HCT116 (cell line): ENCODE data around the gene CCR7. TPM values are rescaled to one million over a fixed set of nuclear protein-coding genes. Genes with fewer than 3 reads are reported as not detected.

Experiments
- ATAC-seq: fragments of 200-7000 bp; cut with Tn5 transposase; 2 replicates; pipeline ENCODE4 v1.9.1; 2020; ENCODE audit warnings: mild to moderate bottlenecking, moderate library complexity
- BruUV-seq: library from RNA; stranded (reverse); fragments of 400-500 nt; replicated peaks from 2 replicates; lab custom pipeline; 2021; lab: Mats Ljungman, UMichigan
- CTCF ChIA-PET: fragments of 300-600 bp; sonication (Branson Sonifier 250); formaldehyde crosslinking; loops from one replicate; lab custom pipeline; 2021; ENCODE audit warnings: antibody characterized with exemption; lab: Charles Lee
- POLR2A ChIA-PET: fragments of 300-600, 350-600 bp; sonication (Branson Sonifier 250); formaldehyde crosslinking; loops from one replicate; lab custom pipeline; 2021; ENCODE audit warnings: antibody characterized with exemption; lab: Charles Lee
- RAD21 ChIA-PET, 2 experiments: fragments of 300-600 bp; sonication (Branson Sonifier 250); formaldehyde crosslinking; loops; one replicate each; lab custom pipeline; 2023; ENCODE audit warnings: low total read pairs in 2 of 2; ENCODE audit not compliant: uncharacterized antibody in 2 of 2, unreplicated experiment in 2 of 2, low non-redundant PET in 1 of 2; lab: Charles Lee
- DNase-seq: peaks from one replicate; pipeline ENCODE4 v3.0.0-alpha.2; 2010; ENCODE audit warnings: low read depth, low spot score
- H2AFZ ChIP-seq: fragments of 200-600 bp; shearing (Covaris generic), sonication (generic); 2 replicates; pipeline ENCODE4 v1.6.1; 2017; ENCODE audit warnings: low read depth, mixed run types, mixed read lengths, antibody characterized with exemption, low read length; ENCODE audit not compliant: poor library complexity, severe bottlenecking
- H3K27ac ChIP-seq: 2 replicates; pipeline ENCODE4 v1.5.1; 2012; ENCODE audit warnings: low read depth, low read length
- H3K27me3 ChIP-seq: fragments of 200-600 bp; sonication (generic); 2 replicates; pipeline ENCODE4 v1.6.1; 2016; ENCODE audit warnings: mixed run types, low read length, mixed read lengths; ENCODE audit not compliant: insufficient read depth
- H3K36me3 ChIP-seq, 2 experiments: fragments of 200-500 bp in 1 of 2; fragments of 200-600 bp in 1 of 2; sonication (Bioruptor generic) in 1 of 2; sonication (generic) in 1 of 2; 2 replicates each; pipeline versions ENCODE4 v1.5.1 to v1.6.1; 2014 to 2016; ENCODE audit warnings: low read length in 2 of 2, inconsistent platforms in 1 of 2, mixed read lengths in 1 of 2, mixed run types in 1 of 2; ENCODE audit not compliant: insufficient read depth in 2 of 2, control insufficient read depth in 1 of 2
- H3K4me1 ChIP-seq, 2 experiments: fragments of 200-600 bp in 1 of 2; sonication (generic) in 1 of 2; 2 replicates each; pipeline versions ENCODE4 v1.5.1 to v1.6.1; 2012 to 2017; ENCODE audit warnings: low read length in 2 of 2, inconsistent platforms in 1 of 2, mild to moderate bottlenecking in 1 of 2, mixed read lengths in 1 of 2, mixed run types in 1 of 2, moderate library complexity in 1 of 2; ENCODE audit not compliant: insufficient read depth in 2 of 2, control insufficient read depth in 1 of 2
- H3K4me2 ChIP-seq: fragments of 200-600 bp; sonication (generic); 2 replicates; pipeline ENCODE4 v1.6.1; 2017; ENCODE audit warnings: mixed run types, low read length, mixed read lengths
- H3K4me3 ChIP-seq, 2 experiments: fragments of 200-600 bp in 1 of 2; sonication (generic) in 1 of 2; replicated peaks in 1 of 2; 2 replicates each; pipeline ENCODE4 v1.5.1; 2011 to 2016; ENCODE audit warnings: low read length in 2 of 2, control low read depth in 1 of 2, low read depth in 1 of 2, mild to moderate bottlenecking in 1 of 2, mixed read lengths in 1 of 2, mixed run types in 1 of 2
- H3K79me2 ChIP-seq: fragments of 200-600 bp; sonication (generic); 2 replicates; pipeline ENCODE4 v1.6.1; 2017; ENCODE audit warnings: mild to moderate bottlenecking, mixed run types, low read length, moderate library complexity, mixed read lengths; ENCODE audit not compliant: insufficient read depth
- H3K9ac ChIP-seq: fragments of 200-600 bp; sonication (generic); 2 replicates; pipeline ENCODE4 v1.6.1; 2016; ENCODE audit warnings: low read length, mixed read lengths
- H3K9me2 ChIP-seq: fragments of 200-600 bp; sonication (generic), shearing (Covaris generic); 2 replicates; pipeline ENCODE4 v1.6.1; 2017; ENCODE audit warnings: mixed run types, mild to moderate bottlenecking, moderate library complexity; ENCODE audit not compliant: insufficient read depth
- H3K9me3 ChIP-seq, 2 experiments: fragments of 200-500 bp in 1 of 2; fragments of 200-600 bp in 1 of 2; sonication (Bioruptor generic) in 1 of 2; sonication (generic) in 1 of 2; 2 replicates each; pipeline ENCODE4 v1.6.1; 2014 to 2017; ENCODE audit warnings: low read length in 2 of 2, mixed read lengths in 2 of 2, inconsistent platforms in 1 of 2, low read depth in 1 of 2, mild to moderate bottlenecking in 1 of 2, mixed run types in 1 of 2, moderate library complexity in 1 of 2; ENCODE audit not compliant: control insufficient read depth in 1 of 2, insufficient read depth in 1 of 2
- H4K20me1 ChIP-seq: fragments of 200-600 bp; sonication (generic), shearing (Covaris generic); 2 replicates; pipeline ENCODE4 v1.6.1; 2017; ENCODE audit warnings: mixed run types, mild to moderate bottlenecking, moderate library complexity; ENCODE audit not compliant: insufficient read depth
- EZH2phosphoT487 ChIP-seq: fragments of 200-600 bp; IDR thresholded peaks from 2 replicates; pipeline ENCODE4 v1.6.1; 2018; ENCODE audit warnings: antibody characterized with exemption, borderline replicate concordance
- POLR2AphosphoS5 ChIP-seq: IDR thresholded peaks from 2 replicates; pipeline ENCODE4 v1.6.1; 2011; ENCODE audit warnings: mild to moderate bottlenecking, low read depth, low read length, moderate library complexity
- SP1 ChIP-seq: IDR thresholded peaks from 2 replicates; pipeline ENCODE4 v1.6.1; 2012; ENCODE audit warnings: low read depth
- SRF ChIP-seq: IDR thresholded peaks from 2 replicates; pipeline ENCODE4 v1.6.1; 2012; ENCODE audit warnings: low read depth
- YY1 ChIP-seq: IDR thresholded peaks from 2 replicates; pipeline ENCODE4 v1.6.1; 2011; ENCODE audit warnings: low read length, low read depth, moderate library complexity, mild to moderate bottlenecking; ENCODE audit not compliant: insufficient replicate concordance; ENCODE audit errors: extremely low read depth
- intact Hi-C: fragments of 100-400 bp; cut with micrococcal nuclease; formaldehyde crosslinking; loops from 2 replicates; pipeline ENCODE4 v1.10.0; 2022
- total RNA-seq: library from RNA; stranded (reverse); gene quantifications from one replicate; pipeline ENCODE4 v1.2.1, GENCODE V29; 2021; ENCODE audit not compliant: unreplicated experiment

CCR7 gene
- total RNA-seq, 1 experiment from 2014 or later, result 0.69 TPM

DNA sequence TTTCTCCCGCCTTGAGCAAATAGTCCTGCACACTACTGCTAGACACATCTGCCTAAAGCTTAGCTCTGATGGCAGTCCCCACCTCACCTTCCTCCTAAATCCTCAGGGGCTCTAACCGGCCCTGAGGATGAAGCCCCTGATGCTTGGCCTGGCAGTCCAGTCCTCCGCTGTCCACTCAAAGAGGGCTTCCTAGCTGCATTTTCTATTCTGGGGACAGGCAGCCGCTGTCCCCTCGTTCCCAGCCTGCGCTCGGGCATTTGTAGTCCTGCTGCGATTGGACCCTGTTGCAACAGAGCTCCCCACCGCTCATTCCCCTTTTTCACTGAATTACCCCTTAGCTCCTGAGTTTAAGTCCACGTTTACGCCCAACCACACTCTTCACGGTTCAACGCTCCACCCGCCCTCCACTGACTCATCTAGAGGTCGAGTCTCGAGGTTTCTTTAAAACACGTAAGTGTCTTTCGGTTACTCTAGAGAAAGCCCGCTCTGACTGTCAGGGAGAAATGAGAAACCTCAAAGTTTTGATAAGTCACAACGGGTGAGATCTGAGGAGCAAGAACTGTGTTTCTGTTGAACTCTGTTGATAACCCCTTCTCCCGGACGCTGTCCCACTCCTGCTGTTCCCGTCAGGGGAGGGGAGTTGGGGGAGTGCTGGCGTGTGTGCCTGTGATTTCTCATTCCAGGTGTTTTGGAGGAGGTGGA is 4.5 kb downstream of the CCR7 start:
- POLR2A ChIA-PET, result interaction anchor here (1.3 to 1.5 kb wide), 3 partner anchors 26 to 198 kb away, joined by 3 to 6 read pairs (median 5); partner anchors contain the start of gene TOP2A
- Histone ChIP-seq H3K9me3 (no peaks in the 10 kb centered on the region), H3K27me3 (no peaks in the 10 kb centered on the region), H3K9ac (peak overlapping the region; percentile 21; the same call in 1 of the 2 replicates), H3K9me2 (no peaks in the 10 kb centered on the region), H3K4me2 (peak overlapping the region; percentile 63), H3K36me3 (no peaks in the 10 kb centered on the region), H3K79me2 (no peaks in the 10 kb centered on the region), H3K4me3 (peak overlapping the region; percentile 21; a peak in 2 of 4 replicates), H4K20me1 (no peaks in the 10 kb centered on the region), H3K4me1 (peaks cover 10 to 16% of the 10 kb centered on the region in 2 experiments), H2AFZ (peak overlapping the region; percentile 52), H3K27ac (no peak overlapping the region; the same call in 1 of the 2 replicates)
- intact Hi-C loops, result loop anchor here (1.0 kb wide), 3 partner anchors 119 to 202 kb away; no protein-coding TSS in a partner anchor
- BruUV-seq, result no TSS peak
- CTCF ChIA-PET, result interaction anchor here (0.8 to 3.1 kb wide), 18 partner anchors 9 to 261 kb away, joined by 3 to 34 read pairs (median 5); partner anchors contain the start of genes TNS4 and TOP2A
- ATAC-seq (peak; percentile 43), DNase-seq (no peak)
- RAD21 ChIA-PET, result interaction anchor here (0.9 to 2.6 kb wide), 6 partner anchors 27 to 202 kb away, joined by 3 to 14 read pairs (median 4); no protein-coding TSS in a partner anchor
- TF ChIP-seq YY1 (no peak), SP1 (no peak), SRF (no peak), POLR2AphosphoS5 (0 out of 2 replicates have a peak, but pooled peaks have one; percentile 7), EZH2phosphoT487 (no peak)
